HG03280 (cell line): Measurements from ENCODE around the gene PAGE2B.
"Not testable (repeated sequence)": the region's sequence is repeated elsewhere in the genome, so short reads cannot be mapped to it uniquely, and the experiment has no call there.

Source experiments
- ATAC-seq: cut with Tn5 transposase; IDR thresholded peaks from one replicate; pipeline ENCODE4 v1.9.1; 2021; ENCODE audit warnings: mild to moderate bottlenecking, moderate library complexity; ENCODE audit not compliant: unreplicated experiment

The PAGE2B gene

GRCh38 chrX:55107911-55108310 lies 33.1 kb downstream of the PAGE2B start:
- ATAC-seq, result no peak

- no peak for ATAC-seq
These were observed 34.5 kb downstream of the PAGE2B start for GRCh38 chrX:55109306-55109705.

- no peak for ATAC-seq
These were observed 36.9 kb downstream of the PAGE2B start for GRCh38 chrX:55111578-55112254.

DNA sequence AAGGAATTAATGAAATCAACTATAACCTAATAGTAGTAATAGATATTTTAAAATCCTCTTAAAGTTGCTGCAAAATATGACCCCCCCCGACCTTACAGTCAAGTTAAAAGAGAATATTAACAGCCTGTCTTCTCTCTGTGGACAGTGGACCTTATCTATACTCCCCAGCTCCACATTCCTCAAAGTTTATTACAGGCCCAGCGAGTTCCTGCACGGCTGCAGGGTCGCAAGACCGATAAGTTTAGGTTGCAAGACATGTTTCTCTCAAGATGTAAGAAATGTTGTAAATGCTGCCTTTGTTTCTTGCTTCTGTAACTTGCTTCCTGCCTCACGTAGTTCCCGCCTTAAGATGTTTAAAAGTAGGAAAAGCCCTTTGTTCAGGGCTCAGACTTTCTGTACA lies 41.8 kb downstream of the PAGE2B start:
- ATAC-seq, result not testable (repeated sequence)

DNA sequence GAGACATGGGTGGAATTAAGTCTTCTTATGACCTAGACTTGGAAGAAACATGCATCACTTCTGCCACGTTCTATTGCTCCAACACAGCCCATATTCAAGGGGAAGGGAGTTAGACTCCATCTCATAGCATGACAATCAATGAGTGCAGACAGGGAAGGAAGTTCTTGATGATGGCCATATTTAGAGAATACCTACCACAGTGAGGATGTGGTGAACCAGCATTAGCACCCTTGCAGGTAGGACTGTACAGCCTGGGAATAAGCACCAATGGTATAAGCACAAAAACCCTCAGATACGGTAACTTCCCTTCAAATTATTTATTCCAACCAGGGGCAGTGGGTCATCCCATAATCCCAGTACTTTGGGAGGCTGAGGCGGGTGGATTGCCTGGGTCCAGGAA lies 43.7 kb downstream of the PAGE2B start:
- no peak for ATAC-seq

DNA sequence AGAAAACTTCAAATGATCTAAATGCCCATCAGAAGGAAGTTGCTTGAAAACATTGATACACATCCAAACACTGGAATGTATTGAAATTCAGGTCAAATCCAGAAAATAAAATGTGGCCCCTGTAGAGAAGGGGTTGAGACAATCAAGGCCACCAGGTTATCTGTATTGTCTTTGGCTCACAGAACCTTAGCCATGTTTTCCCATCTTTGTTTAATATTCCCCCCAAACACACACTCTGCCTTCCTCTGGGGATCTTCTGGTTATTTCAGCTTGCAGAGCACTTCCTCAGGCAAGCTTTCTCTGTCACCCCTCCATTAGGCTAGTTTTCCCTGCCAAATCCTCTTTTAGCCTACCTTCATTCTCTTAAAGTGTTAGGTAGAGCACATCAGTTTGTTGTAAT lies 44.4 kb downstream of the PAGE2B start:
- ATAC-seq, result no peak

GRCh38 chrX:55119712-55120111 lies 44.9 kb downstream of the PAGE2B start:
- no peak for ATAC-seq

DNA sequence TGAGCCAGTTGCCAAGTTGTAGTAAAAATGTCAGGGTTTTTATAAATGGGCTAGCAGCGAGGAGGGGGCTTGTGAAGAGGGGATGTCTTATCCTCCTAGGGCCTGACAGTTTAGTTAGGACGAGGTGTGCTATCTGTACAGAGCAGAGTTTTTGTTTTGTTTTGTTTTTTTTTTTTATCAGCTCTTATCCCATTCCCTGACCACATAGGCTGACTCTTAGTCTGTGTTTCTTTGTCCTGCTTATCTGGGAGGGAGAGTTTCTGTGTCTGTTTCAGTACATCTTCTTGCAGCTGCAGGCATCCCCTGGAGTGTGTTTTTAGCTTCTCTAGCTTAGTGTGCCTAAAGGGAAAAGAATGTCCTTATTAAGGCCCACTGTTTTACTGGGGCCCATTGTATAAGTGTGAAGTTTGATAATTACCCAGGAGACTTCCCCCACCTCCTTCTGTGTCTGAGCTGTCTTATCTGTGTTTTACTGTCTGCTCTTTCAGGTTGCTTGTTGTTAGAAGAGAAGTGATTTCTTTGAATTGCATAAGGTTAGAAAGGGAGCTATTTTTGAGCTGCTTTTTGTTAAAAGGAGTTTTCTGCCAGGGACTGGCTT lies 46.0 kb downstream of the PAGE2B start:
- ATAC-seq, result no peak

GRCh38 chrX:55123900-55124299 lies 49.1 kb downstream of the PAGE2B start:
- ATAC-seq, result no peak

DNA sequence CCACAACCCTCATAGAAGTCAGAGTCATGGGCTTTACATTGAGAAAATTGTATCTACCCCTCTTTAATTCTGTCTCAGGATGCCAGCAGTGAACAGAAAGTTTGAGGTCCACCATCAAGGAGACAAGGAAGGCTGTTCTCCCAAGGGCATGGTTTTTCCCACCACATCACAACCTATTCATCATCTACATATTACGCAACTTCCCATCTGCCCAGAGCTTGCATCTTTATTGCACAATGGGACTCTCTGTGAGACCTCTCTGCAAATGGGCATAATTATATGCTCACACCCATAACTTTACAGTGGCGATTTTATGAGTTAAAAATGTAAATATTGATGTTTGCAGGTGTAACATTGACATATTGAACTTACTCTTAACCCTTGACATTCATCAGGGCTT lies 52.9 kb downstream of the PAGE2B start:
- no peak for ATAC-seq
